T-helper 2 cell treated with Interferon-gamma antibody and Interleukin-4, amounts not matched to agents 100 ng/mL and 5 ng/mL, for 36 hours (primary cell): ENCODE measurements around the gene CADM2. TPM values are rescaled to one million over a fixed set of nuclear protein-coding genes. Genes with fewer than 3 reads are reported as not detected.
"Not testable (repeated sequence)": the region's sequence is repeated elsewhere in the genome, so short reads cannot be mapped to it uniquely, and the experiment has no call there.

ENCODE experiments used
- intact Hi-C: fragments of 100-400 bp; cut with micrococcal nuclease; formaldehyde crosslinking; loops from one replicate; pipeline ENCODE4 v1.15.1; 2023
- total RNA-seq: library from RNA; stranded (reverse); gene quantifications from 2 replicates; pipeline ENCODE4 v1.2.3, GENCODE V29; 2022

The CADM2 gene
- total RNA-seq, 1 donor from 2014 or later: not detected

DNA sequence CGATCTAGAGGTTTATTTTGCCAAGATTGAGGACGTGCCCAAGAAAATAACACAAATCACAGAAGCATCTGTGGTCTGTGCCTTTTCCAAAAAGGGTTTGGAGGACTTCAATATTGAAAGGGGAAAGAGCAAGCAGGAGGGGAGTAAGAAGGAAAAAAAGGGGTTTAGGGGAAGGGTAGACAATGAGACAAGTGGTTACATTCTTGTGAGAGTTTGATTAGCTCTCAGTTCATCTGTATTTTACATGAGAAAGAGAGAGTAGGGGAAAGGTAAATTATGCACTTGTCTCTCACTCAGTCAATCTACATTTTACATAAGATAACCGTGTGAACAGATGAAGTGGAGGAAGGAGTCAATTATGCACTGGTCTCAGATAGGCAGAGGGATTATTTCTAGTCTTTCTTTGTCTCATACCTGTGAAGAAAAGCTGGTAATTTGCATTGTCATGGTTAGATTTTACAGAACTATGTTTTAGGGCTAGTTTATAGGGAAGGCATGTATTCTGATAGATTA lies 931.3 kb downstream of the CADM2 start:
- intact Hi-C loops: no loop called here

DNA sequence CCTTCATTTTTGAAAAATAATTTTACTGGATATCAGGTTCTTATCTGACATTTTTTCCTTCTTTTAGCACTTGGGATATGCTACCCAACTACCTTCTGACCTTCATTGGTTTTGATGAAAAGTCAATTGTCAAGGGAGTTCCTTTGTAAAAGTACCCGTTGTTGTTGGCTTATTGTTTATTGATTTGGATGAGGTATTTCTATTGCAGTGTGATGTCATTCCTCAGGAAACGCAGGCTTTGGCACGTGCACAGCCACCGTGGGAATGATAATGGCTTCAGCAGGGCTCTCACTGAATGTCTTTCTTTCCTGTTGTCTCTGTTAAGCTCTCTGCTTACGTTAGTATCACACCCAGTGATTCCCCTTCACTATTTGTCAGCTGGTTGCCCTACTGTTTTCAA lies 944.6 kb downstream of the CADM2 start:
- intact Hi-C loops: no loop called here

DNA sequence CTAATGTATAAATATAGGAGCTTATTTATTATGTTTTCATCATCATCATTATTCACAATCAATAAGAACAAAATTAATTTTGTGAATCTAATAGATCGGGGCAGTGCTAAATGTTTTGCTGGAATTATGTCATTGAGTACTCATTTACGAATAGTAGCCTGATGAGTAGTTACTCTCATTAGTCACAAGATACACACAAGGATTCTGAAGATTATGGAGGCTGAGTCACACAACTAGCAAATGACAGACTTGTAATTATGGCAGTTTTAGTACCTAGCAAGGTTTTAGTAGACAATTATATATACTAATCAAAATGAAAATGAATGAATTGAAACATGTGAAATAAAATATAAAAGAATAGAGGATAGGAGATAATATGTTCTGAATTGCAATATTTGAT lies 954.2 kb downstream of the CADM2 start:
- intact Hi-C loops: no loop called here

DNA sequence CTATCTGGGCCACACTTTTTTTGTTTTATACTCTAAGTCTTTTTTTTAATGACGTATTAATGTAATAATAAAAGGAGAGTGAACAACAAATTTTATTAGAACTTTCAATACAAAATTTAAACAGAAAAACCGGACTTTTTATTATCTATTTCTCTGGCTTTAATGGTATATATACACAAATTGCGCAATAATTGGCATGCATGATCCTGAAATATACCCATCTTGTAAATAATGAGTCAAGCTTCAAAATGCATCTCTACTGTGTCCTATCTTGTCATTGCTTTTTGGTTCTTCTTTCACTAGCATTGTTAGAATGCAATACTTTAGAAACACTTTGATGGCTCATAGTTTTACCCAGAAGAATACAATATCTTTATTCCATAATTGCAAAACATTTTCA lies 963.6 kb downstream of the CADM2 start:
- intact Hi-C loops: no loop called here

DNA sequence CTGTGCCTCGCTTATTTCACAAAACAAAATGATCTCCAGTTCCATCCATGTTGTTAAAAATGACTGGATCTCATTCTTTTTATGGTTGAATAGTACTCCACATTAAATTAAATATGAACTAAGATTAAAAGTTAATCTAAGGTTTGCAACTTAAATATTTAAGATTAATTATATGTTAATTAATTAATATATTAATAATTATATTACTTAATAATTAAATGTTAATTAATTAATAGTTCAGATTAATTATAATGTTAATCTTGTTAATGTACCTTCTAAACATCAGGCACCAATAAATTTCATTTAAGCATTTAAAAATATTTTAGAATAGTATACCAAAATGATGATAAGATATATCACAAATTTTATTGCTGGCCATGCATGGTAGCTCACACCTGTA lies 971.9 kb downstream of the CADM2 start:
- intact Hi-C loops: no loop called here

DNA sequence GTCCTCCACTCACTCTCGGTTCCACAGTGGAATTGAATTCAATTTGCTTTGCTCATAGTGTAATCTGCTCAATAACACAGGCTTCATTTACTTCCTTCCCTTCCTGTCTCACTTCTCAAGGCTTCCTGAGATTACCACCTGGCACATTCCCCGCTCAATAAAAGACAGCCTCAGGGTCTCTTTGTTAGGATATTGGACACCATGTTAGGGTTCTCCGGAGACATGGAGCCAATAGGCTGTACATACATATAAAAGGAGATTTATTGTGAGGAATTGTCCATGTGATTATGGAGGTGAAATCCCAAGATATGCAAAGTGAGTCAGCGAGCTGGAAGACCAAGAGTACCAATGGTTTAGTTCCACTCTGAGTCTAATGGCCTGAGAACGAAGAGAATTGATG lies 974.5 kb downstream of the CADM2 start:
- intact Hi-C loops: no loop called here

DNA sequence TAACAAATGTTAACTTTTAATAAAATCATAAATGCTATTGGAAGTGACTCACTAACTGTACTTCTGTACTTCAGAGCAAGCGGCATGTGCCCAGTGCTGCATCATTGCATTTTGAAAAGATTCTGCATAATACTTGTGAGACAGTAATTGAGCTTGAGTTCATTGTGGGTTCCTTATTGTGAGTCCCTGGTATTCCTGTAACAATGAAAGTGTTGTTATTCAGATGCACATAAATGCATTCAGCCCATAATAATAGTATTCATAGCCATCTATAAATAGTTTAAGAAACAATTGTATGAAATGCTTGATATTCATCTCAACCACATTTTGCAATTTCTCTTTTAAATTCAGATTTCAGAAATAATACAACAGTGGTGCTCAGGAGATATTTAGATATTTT lies 976.4 kb downstream of the CADM2 start:
- intact Hi-C loops: no loop called here

DNA sequence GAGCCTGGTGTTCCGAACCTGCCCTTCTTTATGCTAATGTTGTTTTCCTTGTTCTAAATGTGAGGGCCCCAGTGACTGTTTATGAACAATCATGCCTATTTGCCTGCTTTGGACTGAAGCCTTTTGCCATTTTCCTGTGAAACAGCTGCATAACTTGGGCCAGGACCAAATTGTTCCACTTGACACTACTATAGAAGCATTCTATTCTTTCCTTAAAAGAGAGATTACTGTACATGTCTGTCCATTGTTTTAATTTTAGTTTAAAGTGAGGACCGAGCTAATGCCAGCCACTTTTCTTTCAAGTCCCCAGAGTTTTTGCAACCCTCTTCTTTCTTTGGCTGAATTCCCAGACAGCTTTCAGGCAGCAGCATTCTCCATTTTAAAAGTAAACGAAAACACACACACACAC lies 980.3 kb downstream of the CADM2 start:
- intact Hi-C loops: no loop called here

DNA sequence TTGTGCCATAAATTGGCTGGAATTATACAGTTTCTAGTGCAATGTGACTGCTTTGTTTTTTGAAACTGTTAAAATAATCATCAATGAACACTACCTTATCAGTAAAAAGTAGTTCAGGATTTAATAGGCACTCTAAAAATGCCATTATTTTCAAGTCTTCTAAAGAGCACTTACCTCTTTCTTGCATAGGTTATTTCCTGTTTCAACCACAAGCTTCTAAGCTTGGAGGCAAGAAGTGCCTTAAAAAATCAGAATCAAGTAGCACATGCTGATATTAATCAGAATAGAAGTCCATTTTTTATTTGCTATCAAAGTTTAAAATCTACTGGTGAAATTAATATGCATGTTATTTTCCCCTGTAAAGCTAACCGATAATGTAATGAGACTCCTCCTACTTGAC lies 991.6 kb downstream of the CADM2 start:
- intact Hi-C loops: no loop called here

DNA sequence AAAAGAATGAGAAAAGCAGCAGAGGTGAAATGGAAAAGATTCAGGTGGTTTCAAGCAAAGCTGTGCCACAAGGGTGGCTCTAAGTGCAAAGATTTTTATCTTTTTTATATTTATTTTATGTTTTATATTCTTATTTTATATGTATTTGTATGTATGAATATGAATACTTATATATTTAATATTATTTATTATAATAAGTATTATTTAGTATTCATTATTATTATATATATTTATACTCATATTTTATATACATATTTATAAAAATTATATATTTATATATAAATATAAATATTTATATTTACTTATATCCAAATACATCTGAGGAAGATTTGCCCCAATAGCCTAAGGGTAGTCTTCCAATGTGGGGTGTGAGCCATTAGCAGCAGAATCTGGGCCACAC lies 1002.0 kb downstream of the CADM2 start:
- intact Hi-C loops: no loop called here

DNA sequence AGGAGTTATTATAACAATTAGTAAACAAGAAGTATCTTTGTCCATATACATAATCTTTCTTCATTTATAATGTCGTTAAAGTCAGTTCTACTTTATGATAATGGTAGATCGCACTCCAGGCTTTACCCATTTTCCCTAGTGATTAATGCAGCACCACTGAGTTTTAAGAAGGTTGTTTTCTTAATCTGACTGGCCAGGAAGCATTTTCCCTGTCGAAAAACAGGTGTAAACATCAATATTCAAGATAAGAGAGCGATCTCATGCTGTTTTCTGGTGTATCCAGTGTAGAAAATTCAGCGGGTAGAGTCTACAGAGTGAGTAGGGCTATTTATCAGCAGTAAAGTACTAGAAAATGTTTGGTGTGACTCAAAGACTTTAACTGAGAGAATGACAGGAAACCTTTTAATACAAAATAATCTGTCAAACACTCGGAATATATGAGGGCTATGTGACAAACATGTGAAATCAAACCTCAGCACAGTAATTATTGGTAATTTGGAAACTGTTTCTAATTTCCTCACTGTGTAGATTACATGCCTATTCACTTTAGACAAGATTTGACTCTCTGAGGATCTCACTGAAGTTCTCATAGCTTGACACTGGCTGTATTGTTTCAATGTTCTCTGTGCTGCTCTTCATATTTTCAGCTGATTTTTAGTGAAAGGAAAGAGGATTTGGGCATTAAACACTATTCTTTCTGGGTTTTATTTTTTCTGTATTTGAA lies 1019.0 kb downstream of the CADM2 start:
- intact Hi-C loops: no loop called here

DNA sequence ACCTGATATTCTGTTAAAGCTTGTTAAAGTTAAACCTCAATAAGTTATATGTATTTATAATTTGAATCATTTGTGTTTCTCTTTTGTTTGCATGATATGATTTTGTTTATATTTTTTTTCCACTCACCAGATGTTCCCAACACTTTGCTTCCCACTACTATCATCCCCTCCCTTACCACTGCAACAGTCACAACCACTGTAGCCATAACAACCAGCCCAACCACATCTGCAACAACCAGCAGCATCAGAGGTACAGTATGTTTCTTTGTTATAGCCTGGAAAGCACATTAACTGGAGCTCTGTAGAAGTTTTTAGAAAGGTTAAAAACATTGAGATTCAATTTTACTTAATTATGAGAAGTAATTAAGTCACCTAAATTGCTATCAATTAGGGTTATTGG lies 1020.2 kb downstream of the CADM2 start:
- intact Hi-C loops: no loop called here

DNA sequence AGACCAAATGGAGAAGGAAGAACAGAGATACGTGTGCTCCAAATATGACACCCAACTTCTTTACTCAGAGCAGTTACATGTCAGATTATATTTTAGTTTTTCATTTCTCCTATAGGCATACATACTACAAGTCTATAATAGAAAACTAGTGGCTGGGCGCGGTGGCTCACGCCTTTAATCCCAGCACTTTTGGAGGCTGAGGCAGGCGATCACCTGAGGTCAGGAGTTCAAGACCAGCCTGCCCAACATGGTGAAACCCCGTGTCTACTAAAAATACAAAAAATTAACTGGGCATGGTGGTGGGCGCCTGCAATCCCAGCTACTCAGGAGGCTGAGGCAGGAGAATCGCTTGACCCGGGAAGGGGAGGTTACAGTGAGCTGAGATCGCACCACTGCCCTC lies 1030.8 kb downstream of the CADM2 start:
- intact Hi-C loops: not testable (repeated sequence)

DNA sequence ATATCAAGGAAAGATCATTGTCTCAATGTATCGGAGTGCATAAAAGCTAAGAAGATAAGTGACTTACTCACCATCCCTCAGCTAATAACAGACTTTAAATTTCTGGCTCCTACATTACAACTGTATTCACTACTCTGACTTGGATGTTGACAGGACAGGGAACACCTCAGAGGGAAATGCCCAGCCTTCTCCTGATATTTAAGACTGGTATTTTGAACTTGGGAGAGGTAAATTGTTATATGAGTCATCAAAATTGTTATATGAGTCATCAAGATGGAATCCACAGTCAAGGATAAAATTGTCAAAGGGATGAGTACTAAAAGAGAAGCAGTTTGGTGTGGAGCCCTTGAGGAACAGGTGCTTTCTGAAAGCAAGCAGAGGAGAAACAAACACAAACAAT lies 1070.8 kb downstream of the CADM2 start:
- intact Hi-C loops: no loop called here

DNA sequence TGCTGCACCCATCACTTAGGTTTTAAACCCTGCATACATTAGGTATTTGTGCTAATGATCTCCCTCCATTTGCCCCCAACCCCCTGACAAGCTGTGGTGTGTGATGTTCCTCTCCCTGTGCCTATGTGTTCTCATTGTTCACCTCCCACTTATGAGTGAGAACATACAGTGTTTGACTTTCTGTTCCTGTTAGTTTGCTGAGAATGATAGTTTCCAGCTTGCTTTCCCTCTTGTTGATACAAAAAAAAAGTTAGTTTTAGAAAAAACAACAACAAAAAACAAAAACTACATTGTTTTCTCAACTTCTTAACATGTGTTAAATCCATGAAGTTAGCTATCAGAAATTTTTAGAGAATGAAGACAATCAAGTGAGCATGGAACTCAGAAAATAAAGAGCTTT lies 1079.1 kb downstream of the CADM2 start:
- intact Hi-C loops: no loop called here

DNA sequence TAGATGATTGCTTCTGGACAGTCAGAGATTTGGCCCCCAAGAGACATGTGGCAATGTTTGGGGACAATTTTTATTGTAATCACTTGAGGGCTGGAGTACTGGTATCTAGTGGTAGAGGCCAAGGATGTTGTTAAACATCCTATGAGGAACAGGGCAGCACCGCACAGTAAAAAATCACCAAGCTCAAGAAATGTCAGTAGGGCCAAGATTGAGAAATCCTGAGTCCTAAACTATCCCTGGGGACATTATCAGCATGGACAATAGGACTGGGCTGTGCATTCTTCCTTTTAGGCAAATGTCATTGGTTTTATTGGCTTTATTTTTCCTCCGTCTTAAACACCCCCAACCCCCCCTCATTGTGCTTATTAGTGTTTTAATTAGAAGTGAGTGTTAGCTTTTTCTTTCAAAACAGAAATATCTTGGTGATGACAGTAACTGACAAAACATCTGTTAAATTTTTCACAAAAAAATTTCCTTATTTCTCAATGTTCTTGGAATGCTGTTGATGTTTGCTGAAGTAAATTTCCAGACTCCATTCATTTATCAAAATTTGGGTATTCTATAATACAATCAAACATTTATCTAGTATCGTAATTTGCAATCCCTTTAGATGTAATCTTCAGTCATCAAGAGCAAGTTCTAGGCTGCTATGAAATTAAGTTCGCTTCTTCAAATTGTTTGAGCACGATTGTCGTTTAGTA lies 1087.8 kb downstream of the CADM2 start:
- intact Hi-C loops: no loop called here

DNA sequence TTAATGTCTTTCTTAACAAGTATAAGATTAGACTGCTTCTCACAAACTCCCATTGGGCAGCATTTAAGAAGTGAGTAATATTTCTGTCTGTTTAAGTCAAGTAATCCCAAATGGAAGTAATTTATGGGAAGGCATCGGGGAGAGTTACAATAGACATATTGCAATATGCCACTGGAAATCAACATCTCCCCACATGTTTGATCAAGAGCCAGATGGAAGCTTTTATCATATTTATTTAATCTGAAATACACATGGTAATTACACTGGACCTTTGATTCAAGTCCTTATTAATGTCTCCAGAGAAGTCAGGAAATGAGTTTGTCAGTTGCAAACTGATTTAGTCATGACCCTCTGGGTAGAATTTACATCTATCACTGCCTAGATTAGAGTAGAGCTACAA lies 1088.4 kb downstream of the CADM2 start:
- intact Hi-C loops: no loop called here

DNA sequence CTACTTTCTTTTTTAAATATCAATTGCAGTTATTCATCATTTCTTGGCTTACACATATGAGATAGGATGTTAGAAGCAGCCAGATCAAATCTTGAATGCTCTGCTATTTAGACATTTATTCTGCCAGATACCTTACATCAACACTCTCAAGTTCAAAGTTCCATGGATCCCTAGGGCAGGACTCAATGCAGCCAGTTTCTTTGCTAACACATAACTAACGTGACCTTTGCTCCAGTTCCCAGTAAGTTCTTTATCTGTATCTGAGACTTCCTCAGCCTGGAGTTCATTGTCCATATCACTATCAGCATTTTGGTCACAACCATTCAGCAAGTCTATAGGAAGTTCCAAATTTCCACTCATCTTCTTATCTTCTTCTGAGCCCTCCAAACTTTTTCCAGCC lies 1092.3 kb downstream of the CADM2 start:
- intact Hi-C loops: no loop called here

DNA sequence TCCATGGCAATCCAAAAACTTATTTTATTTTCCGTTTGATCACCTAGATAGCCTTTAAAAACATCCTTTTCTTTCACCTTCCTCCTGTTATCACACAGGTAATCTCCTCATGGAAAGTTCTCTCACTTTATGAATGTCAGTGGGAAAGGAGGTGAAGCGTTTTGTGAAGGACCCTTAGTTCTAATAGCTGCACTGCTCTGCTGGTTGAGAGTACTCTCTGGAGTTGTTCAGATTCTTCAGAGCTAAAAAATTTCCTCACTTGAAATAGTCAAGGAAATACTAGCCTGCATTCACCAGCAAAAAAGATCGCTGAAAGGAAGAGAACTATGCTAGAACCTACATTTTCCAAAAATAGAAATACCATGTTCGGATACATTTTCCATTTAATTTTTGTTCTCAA lies 1097.2 kb downstream of the CADM2 start:
- intact Hi-C loops: no loop called here

DNA sequence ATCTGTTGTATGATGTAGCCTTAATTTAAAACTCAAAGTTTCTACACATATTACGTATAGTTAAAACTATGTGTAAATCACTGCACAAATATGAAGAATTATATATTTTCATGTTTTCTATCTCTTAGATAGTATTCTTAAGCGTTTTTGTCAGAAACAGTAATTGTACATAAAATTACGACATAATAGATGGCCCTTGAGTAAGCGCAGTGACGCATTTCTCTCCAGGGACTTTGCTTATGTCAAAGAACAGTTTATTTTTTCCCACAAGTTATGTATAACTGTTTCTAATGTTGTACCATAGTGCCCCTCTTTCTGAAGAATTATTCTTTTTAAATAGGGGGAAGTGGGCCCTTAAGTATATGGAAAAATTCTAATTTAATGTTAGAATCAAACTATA lies 1098.2 kb downstream of the CADM2 start:
- intact Hi-C loops: no loop called here

DNA sequence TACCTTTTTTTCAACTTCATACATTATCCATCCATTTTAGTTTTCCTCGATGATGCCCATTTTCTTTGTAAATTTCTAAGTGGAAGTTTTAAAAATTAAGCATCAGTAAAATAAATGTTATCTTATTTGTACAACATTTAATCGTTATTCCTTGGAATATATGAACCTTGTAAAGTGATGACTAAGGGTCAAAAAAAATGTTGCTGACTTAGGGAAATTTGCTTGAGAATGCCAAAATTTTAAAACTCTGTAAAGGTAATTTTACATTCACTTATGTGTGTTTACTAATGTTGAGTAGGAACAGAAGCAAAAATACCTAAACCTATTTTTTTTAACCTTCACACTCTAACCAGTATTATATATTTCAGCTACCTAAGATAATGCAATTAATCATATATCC lies 1115.0 kb downstream of the CADM2 start:
- intact Hi-C loops: no loop called here

DNA sequence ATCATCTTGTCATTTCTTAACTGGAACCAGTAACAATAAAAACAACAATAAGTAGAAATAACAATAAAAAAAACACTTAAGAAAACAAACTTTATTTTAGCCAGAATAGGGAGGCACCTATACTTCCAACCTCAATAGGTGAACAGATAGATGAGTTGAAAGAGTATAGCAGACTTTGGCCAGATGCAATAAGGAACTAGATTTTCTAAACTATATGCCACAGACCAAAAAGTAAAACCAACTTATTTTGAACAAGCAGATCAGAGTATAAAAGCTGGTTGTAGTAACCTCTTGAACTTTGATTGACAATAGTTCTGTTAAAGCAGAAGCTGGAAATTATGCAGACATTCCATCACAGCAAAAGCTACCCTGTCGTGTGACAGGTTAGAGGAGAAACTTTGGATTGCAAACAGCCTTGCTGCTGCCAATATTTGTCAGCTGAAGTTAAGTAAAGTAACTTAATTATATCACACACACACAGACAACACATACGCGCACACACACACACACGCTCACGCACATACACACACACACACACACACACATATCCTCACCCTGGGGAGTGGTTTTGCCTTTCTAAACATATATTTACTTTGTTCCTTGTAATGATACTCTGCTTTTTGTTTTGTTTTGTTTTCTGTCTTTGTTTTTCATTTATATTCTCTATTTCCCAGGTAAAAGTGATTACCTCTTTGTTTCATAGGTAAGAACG lies 1128.5 kb downstream of the CADM2 start:
- intact Hi-C loops: no loop called here
